ENCODE data around the gene CCND2.
"Not testable (repeated sequence)": the region's sequence is repeated elsewhere in the genome, so short reads cannot be mapped to it uniquely, and the experiment has no call there.

CCND2 gene

DNA sequence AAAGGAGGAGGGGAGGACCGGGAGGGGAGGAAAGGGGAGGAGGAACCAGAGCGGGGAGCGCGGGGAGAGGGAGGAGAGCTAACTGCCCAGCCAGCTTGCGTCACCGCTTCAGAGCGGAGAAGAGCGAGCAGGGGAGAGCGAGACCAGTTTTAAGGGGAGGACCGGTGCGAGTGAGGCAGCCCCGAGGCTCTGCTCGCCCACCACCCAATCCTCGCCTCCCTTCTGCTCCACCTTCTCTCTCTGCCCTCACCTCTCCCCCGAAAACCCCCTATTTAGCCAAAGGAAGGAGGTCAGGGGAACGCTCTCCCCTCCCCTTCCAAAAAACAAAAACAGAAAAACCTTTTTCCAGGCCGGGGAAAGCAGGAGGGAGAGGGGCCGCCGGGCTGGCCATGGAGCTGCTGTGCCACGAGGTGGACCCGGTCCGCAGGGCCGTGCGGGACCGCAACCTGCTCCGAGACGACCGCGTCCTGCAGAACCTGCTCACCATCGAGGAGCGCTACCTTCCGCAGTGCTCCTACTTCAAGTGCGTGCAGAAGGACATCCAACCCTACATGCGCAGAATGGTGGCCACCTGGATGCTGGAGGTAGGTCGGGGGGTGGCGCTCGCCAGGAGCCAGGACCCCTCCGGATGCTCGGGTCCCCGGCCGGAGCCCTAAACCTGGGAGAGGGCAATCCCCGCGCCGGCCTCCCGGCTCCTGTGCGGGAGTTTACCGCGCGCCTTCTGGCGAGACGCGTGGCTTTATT is at the start of gene CCND2:
Gene CCND2 (plus strand): TSS at position 111 of the 744 bp plus-strand sequence. CDS start 279 bp downstream, at position 390.
- DNase-seq (ENCODE audit: low spot score), result no peak

DNA sequence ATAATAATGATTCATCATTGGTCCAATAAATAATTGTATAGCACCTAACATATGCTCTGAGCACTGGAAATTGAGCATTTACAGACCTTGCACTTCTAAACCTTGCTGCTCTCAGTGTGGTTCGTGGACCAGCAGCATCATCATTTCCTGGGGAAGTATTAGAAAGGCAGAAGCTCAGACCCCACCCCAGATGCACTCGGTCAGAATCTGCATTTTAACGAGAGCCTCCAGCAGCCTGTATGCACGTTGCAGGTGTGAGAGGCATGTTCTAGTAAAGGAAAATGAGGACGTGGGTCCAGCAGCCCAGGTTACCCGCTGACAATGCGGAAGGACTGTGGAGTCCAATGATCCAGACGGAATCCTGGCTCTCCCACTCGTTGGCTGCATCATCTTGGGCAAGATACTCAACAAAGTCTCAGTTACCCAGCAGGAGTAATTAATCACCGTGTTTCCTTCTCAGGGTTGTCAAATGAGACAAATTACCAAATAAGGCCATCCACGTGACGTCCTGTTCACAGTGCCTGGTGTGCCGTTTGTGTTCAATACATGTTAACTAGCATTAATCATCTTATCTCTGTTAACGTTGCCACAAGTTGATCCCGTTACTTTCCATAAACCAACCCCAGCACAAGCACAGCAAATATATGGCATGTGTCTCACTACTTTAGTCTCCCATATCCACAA is 49.2 kb upstream of the CCND2 start:
- DNase-seq (ENCODE audit: low spot score), result no peak

DNA sequence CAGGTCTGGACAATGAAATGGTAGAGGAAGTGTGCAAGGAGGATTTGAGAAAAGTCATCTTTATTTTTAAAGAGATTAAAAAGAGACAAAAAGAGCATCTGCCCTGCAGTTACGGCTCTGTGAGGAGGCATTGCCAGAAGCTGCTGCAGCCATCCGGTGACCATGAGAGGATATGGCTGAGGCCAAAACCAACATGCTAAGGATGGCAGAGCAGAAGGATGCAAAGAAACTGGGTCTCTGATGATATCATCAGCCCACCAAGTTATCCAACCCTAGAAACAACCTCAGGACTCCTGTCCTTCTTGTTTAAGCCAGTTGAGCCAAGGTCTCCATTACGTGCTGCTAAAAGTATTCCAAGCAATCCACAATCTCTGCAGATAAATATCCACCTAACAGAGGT is 48.0 kb upstream of the CCND2 start:
- DNase-seq (ENCODE audit: low spot score), result no peak

DNA sequence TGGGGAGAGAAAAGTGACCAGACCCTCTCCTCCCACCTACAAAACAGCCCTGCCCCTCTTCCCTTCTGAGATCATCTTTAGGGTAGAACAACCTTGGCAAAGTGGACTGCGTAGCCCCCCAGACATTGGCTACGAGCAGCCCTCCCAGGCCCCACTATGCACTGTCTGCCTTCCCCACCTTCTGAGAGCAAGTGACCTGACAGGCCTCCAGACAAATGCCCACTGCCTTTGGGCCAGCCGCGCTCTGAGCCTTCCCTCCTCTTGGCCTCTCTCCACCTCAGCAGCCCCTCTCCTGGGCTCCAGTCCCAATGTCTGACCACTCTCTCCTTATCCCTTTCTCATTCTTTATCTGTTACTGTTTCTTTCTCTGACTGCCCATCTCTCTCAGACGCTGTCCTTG is 46.5 kb upstream of the CCND2 start:
- DNase-seq (ENCODE audit: low spot score), result no peak

DNA sequence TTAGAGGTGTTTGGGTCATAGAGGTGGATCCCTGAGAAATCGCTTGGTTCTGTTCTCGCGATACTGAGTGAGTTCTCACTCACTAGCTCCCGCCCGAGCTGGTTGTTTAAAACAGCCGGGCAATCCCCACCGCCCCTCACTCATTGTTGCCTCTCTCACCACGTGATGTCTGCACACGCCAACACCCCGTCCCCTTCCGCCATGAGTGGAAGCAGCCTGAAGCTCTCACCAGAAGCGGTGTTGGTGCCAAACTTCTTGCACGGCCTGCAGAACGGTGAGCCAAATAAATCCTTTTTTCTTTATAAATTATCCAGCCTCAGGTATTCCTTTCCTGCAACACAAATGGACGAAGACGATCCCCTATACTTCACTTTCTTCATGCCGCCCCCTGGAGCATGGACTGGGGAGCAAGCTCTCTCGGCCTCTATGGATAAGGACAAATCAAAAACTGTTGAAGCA is 45.4 kb upstream of the CCND2 start:
- DNase-seq (ENCODE audit: low spot score), result no peak

DNA sequence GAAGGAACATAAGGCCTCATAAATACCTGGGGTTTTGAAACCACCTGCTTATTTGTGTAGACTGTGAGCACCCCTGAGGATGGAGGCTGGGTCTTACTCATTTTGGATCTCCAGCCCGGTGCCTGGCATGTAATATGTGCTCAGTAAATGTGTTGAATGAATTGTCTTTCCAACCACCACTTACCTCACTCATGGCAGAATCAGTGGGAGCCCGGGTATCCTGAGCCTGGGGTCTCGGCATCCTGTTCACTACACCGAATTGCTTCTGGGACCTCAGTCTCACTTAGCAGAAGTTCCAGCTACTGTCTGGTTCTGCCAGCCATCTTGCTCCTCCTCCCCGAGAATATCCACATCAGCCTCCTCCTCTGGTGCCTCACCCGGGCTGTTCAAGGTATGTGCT is 43.0 kb upstream of the CCND2 start:
- no peak for DNase-seq (ENCODE audit: low spot score)

DNA sequence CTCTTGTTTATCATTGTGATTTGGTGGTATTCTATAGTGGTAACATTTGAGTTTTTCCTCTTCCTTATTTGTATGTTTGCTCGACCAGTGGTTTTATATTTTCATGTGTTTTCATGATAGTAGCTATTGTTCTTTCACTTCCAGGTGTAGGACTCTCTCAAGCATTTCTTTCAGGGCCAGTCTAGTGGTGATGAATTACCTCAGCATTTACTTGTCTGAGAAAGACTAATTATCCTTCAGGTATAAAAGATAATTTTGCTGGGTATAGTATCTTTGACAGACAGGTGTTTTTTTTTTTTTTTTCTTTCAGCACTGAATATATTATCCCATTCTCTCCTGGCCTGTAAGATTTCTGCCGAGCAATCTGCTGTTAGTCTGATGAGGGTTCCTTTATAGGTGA is 35.0 kb upstream of the CCND2 start:
- no peak for DNase-seq (ENCODE audit: low spot score)

DNA sequence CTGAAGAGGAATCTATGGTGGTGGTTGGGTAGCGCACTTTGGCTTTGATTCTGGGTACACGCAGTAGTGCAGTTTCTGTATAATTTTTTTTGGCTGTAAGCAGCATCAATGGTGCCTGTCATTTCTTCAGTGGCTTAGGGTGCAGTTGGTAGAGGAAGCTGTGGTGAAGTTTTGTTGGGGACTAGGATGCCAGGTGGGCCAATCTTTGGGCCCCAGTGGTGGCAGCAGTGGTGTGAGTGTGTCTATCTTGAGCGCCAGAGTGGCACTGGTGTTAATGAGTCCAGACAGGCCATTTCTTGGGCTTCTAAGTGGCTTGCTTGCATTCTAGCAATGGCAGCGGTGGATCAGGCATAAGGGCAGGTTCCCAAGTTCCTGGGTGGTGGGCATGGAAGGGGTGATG is 33.8 kb upstream of the CCND2 start:
- DNase-seq (ENCODE audit: low spot score), result no peak

DNA sequence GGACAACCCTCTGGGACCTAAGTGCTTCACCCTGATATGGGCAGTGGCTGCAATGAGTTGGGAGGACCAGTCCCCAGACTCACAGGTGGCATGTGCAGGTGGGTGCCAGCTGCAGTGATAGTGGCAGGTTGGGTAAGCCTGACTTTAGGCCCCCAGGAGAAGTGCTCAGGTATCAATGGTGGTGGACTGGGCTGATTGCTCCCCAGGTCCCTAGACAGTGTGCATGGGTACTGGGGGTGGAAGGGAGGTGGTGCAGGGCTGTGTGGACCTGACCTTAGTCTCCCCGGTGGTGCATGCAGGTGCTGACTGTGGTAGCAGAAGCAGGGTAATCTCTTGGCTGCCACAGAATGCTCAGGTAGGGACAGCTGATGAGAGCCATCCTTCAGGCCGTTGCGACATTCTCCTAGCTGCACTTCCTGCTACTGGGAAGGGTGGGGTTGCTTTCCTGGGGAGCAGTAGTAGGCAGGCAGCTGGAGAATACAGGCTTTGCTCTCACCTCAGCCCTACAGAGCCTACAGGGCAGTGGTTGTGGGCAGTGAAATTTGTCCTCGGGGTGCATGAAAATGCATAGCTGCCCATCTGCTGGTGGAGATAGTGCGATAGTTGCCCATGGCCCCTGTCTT is 33.3 kb upstream of the CCND2 start:
- no peak for DNase-seq (ENCODE audit: low spot score)

DNA sequence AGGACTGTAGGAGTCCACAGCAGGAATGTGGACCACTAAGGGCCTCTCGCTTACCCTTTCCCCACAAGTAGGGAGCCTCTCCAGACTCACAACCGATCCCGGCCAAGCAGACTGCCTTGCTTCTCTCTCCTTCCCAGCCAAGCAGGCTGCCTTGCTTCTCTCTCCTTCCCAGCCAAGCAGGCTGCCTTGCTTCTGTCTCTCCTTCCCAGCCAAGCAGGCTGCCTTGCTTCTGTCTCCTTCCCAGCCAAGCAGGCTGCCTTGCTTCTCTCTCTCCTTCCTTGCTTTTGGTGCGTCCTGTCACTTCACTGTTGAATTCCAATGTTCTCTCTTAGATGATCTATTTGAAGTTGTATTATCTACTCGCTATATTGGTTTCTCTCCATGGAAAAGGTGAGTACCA is 32.6 kb upstream of the CCND2 start:
- DNase-seq (ENCODE audit: low spot score), result no peak

DNA sequence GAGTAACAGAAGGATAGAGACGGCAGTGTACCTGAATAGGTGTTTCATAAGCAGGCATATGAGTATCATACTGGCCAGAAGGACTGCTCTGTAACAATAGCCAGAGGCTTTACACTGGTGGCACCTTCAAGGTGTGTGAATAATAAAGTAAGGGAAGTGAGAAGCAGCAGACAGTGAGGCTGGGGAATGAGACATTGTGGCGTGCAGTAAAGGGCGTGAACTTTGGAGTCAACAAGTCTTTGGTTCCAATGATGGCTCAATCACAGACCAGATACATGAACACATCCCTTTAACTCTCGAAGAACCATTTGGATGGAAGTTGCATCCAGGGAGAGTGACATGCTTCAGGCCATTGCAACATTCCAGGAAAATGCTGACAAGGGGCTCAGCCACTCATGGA is 32.0 kb upstream of the CCND2 start:
- DNase-seq (ENCODE audit: low spot score), result no peak

DNA sequence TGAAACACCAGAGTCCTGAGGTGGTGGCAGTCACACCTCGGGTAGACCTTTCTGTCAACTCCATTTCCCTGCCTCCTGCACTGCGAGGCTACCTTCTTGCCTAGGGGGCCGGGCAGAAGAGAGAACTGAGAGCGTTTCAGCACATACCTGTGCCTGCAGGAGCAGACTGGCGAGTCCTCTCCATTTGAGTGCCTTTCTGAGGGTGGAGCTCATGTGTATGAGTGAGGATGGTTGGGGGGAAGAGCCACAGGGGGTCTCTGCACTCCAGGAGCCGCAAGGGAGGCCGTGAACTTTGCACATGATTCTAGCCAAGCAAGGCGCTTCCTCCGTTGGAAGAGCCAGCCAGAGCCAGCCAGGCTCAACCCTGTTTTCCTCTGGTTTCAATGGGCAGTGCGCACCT is 31.0 kb upstream of the CCND2 start:
- no peak for DNase-seq (ENCODE audit: low spot score)

DNA sequence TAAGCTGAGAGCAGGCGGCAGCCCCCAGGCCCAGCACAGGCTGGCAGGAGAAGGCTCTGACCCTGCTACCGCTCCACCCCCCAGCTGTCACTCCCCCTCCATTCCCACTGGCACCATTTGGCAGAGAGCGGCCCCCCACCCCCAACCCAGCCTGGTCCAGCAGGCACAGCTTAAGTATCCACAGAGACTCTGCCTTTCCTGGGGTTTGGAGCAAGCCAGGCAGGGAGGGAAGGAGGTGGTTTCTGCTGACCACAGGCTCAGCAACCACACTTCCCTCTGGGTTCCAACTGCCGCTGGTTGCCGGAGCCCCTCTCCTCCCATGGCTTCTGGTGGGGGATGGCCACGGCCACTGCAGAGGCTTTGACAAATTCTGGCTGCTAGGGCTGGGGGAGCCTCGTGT is 30.5 kb upstream of the CCND2 start:
- DNase-seq (ENCODE audit: low spot score), result no peak

DNA sequence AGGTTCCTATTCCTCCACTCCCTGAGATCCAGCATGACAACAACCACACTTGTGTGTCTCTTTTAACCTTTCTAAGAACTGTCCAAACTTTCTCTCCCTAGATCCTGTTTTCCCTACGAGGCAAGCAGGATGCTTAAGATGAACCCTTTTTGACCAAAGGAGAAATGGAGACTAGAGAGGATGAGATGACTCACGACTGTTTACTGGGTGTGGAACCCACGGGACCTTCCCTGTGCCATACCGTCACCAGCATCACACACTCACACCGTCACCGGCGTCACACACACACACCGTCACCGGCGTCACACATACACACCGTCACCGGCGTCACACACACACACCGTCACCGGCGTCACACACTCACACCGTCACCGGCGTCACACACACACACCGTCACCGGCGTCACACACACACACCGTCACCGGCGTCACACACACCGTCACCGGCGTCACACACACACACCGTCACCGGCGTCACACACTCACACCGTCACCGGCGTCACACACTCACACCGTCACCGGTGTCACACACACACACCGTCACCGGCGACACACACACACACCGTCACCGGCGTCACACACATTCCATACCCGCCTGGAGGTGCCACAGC is 30.0 kb upstream of the CCND2 start:
- DNase-seq (ENCODE audit: low spot score), result not testable (repeated sequence)

DNA sequence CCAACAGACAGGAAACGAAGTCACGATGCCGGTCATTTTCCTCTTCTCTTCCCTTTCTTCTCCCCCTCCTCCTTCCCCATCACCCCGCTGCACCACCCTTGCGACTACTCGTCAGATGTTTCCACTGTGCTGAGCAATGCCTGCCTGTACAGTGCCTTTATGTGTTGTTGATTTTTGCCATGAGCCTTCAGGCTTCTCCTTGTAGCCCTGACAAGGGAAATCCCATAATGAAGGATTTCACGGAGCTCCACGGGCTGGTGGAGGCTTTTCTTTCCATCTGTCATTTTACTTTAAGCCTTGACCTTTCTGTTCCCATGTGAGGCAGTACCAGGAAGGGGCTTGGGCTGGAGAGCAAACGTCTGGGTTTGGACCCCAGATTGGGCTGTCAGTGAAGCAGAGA is 28.7 kb upstream of the CCND2 start:
- no peak for DNase-seq (ENCODE audit: low spot score)

DNA sequence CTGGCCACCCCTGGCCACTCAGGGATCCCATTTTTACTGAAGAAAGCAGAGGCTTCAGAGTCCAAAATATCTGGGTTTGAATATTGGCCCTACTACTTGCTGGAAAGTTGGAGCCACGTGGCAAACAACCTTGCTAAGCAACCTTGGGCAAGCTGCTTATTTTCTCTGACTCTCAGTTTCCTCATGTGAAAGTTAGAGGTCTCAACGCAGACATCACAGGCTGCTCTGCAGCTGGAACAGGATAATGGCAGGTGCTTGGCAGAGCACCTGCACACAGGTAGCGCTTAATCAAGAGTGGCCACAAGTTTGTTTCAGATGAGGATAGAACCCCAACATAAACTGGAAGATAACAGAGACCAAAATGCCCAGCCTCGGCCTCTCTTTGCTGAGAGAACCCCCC is 28.1 kb upstream of the CCND2 start:
- DNase-seq (ENCODE audit: low spot score), result no peak

DNA sequence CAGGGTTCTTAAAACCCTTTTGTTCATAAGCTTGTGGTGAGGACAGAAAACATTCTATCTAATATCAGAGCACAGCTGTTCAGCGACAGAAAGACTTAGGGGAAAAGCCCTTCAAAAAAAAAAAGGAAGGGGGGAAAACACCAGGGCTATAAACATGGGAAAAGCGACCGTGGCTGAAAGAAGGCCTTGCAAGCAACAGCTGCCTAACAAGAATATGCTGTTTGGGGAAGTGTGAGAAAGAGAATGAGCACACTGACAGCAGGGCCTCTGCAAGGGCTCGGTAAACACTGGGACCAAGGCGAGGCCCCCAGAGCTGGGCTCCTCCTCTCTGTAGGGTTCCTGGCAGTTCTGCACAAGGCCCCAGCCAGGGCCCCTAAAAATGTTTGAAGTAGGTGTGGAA is 27.4 kb upstream of the CCND2 start:
- no peak for DNase-seq (ENCODE audit: low spot score)

DNA sequence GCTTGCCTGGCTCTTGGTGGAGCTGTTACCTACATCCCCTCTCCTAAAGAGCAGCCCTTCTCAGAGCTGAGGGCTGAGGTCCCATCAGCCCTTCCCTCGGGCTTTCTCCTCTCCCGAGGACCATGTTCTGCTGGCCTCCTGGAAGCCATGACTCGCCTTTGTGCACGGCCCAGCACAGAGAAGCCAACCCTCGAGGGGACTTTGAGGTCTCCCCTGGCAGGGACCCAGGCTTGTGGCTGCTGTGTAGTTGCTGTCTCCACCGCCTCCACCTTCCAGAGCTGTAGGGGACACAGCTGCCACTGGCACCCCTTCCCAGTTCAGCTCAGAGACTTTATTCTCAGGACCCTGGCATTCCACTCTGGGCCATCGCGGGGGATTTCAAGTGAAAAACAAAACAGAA is 22.9 kb upstream of the CCND2 start:
- DNase-seq (ENCODE audit: low spot score), result no peak

DNA sequence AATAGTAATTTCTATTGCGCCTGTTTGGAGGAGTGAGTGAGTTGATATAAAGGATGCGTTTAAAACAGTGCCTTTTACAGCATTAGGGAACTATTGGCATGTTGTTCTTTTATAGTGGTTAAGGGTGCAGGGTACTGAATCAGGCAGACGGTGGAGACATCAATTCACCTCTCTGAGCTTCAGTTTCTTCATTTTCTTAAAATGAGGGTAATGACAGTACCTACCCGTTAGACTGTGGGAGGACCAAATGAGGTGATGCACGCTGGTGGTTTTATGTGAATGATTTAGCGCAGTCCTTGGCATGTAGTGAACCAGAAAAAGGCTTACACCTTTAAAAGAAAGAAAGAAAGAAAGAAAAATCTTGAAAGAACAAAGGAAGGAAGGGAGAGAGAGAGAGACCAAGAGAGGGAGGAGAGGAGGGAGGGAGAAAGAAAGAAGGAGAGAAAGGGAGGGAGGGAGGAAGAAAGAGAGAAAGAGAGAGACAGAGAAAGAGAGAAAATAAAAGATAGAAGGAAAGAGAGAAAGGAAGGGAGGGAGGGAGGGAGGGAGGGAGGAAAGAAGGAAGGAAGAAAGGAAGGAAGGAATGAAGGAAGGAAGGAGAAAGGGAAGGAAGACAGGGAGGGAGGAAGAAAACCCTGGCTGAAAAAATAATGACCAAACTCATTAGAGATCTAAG is 22.2 kb upstream of the CCND2 start:
- DNase-seq (ENCODE audit: low spot score), result no peak

DNA sequence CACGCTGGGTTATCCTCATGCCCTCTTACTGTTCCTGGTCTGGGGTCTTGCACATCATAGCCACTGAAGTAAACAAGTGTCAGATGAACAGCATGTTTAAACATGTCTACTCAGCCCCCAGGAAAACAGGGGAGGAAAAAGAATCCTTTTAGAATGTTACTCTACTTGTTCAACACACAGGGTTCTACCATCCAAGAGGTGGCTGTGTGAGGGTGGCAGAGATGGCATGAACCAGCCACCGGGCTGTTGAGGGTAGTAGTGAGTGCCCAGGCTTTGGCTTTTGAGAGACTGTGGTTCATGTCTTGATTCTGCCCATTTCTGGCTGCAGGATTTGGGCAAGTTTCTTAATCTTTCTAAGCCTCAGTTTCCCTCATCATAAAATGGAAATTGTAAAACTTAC is 21.6 kb upstream of the CCND2 start:
- DNase-seq (ENCODE audit: low spot score), result no peak

DNA sequence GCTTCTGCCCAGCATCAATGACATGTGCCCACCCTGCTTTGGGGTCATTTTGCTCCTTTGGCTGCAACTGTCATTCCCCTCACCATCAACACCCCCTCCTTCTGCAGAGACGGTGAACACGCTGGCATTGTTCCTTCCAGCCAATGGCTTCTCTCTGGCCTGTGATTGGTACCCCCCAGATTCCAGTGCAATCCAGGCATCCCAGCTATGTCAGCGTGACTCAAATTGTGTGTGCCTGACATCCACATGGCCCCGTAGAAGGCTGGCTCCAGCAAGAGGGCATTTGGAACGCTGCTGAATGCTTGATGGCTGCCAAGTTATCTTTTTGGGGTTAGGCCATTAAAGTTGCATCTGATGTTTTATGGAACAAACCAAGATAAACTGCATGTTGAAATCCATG is 21.0 kb upstream of the CCND2 start:
- no peak for DNase-seq (ENCODE audit: low spot score)

DNA sequence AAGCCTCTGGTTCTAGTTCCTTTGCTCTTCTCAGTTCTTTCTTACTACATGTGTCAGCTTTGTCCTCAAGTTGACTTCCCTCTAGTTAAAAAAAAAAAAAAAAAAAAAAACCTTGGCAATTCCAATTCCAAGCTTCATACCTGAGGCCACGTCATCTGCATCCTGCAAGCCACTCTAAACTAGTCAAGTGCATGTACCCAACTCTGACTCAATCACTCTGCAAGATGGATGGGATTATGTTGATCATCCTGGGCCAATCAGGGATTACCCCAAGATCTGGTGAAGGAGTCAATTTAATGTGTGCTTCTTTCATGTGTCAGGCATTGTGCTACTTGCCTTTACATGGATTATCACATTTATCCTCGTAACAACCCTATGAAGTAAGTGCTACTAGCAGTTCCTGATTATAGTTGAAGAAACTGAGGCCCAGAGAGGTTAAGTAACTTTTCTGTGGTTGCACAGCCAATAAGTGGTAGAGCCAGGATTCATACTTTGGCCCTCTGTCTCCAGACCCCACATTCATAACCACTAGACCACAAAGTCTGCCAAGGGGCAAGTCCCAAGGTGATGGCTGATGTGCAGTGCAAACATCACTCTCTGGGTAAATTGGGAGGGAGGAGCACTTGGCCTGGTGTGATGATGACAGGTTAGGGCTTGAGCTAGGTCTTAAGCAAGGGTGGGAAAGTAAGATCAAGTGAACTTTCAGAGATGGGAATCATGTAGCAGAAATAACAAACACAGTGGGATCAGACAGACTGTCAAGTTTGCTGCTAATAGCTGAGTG is 17.3 kb upstream of the CCND2 start:
- DNase-seq (ENCODE audit: low spot score), result no peak
